BLaER1 treated with 17β-estradiol and CSF1 and Interleukin-3, amounts not matched to agents 10 nM and 100 nM (cell line): ENCODE results near the gene AUTS2.

ENCODE experiments used
- H3K27ac ChIP-seq, 11 experiments: shearing (Covaris generic); formaldehyde crosslinking; 2 replicates each; pipeline ENCODE4 v1.8.1; 2022
- H3K27me3 ChIP-seq, 11 experiments: shearing (Covaris generic); formaldehyde crosslinking; 2 replicates each; pipeline ENCODE4 v1.8.1; 2022
- H3K36me3 ChIP-seq, 11 experiments: shearing (Covaris generic); formaldehyde crosslinking; 2 replicates each; pipeline ENCODE4 v1.8.1; 2022
- H3K4me1 ChIP-seq, 10 experiments: shearing (Covaris generic); formaldehyde crosslinking; 2 replicates each; pipeline ENCODE4 v1.8.1; 2022
- H3K4me2 ChIP-seq, 11 experiments: shearing (Covaris generic); formaldehyde crosslinking; 2 replicates each; pipeline ENCODE4 v1.8.1; 2022
- H3K4me3 ChIP-seq, 10 experiments: shearing (Covaris generic); formaldehyde crosslinking; 2 replicates each; pipeline ENCODE4 v1.8.1; 2022
- H3K9ac ChIP-seq, 11 experiments: shearing (Covaris generic); formaldehyde crosslinking; 2 replicates each; pipeline ENCODE4 v1.8.1; 2022
- H3K9me3 ChIP-seq, 11 experiments: shearing (Covaris generic); formaldehyde crosslinking; replicated peaks in 1 of 11; 2 replicates each; pipeline ENCODE4 v1.8.1; 2022
- H4K20me1 ChIP-seq, 11 experiments: shearing (Covaris generic); formaldehyde crosslinking; 2 replicates each; pipeline ENCODE4 v1.8.1; 2022
- Cebpa-rat ChIP-seq, 11 experiments: shearing (Covaris generic); IDR thresholded peaks; 2 replicates each; pipeline ENCODE4 v1.8.1; 2022

The AUTS2 gene

DNA sequence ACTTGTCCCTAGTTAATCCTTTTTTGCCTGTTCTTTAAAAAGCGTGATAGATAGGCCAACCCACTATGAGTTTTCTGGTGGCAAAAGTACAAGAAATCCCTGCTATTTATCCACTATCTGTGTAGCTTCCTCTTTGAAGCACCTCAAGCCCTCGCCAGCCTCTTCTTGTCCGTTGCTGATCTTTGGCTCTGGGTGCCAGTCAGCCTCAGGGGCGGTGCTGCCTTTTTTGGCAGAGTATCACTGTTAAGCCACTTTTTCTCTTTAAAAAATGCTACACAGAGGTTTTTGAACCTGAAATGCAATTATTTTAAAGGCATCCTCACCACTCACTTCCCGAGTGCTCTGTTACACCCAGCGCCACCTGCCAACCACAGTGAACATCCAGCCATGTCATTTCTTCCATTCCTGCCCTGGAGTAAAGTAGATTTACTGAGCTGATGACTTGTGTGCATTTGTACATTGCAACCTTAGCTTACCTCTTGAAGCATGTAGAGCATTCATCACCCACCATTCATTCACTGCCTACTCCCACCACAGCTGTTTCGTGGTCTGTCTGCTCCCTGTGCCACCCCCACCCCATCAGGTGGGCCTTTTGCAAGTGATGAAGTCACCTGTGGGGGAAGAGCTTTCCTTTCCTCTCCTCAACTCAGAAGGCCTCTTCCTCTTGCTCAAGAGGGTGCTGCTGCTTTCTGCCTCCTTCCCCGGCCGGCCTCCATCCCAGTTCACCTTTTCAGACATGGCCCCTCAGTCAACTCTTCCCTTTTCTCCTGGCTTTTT is 1119.5 kb downstream of the AUTS2 start:
- Histone ChIP-seq H4K20me1 (peaks cover 0 to 100% (median 82%) of the 10 kb centered on the region in 11 experiments; a peak in 19 of 22 replicates), H3K27me3 (no peaks in the 10 kb centered on the region), H3K4me2 (peak overlapping the region; percentile 16 to 72 (median 56); a peak in 18 of 22 replicates), H3K4me3 (no peak overlapping the region), H3K9ac (0 out of 22 replicates have a peak overlapping the region, but pooled peaks of 2 of the 11 experiments have one; percentile 2 to 29), H3K4me1 (peaks cover 41 to 70% (median 58%) of the 10 kb centered on the region in 10 experiments), H3K36me3 (peaks cover 0 to 92% (median 39%) of the 10 kb centered on the region in 11 experiments; a peak in 17 of 22 replicates), H3K9me3 (peaks cover 8 to 20% (median 12%) of the 10 kb centered on the region in 11 experiments; a peak in 19 of 22 replicates), H3K27ac (peak overlapping the region in 6 of 11 experiments; percentile 2 to 33 (median 12); a peak in 7 of 22 replicates)
- no peak for TF ChIP-seq Cebpa-rat (IDR thresholded peaks at IDR 0.05)

DNA sequence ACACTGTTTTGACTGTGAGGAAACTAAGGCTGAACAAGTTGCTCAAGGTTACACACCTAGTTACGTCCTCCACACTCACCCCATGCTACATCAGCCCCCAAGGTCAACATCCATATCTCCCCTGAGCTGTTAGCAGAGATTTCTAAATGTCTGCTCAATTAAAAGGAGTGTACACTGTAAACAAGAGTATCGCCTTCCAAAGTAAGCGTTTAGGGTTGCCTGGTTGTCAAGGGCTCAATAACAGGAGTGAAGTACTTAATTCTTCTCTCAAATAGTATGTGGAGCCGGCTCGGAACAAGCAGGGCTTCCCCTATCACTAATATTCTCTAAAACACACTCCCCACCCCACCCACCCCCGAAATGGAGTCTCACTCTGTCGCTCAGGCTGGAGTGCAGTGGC is 1120.8 kb downstream of the AUTS2 start:
- peak overlapping the region in 1 of 11 experiments; percentile 9; a peak in 1 of 22 replicates for H3K9ac ChIP-seq
- peaks cover 48 to 73% (median 61%) of the 10 kb centered on the region in 10 experiments for H3K4me1 ChIP-seq
- H3K36me3 ChIP-seq = peaks cover 0 to 92% (median 39%) of the 10 kb centered on the region in 11 experiments; a peak in 15 of 22 replicates
- no peak overlapping the region for H3K4me3 ChIP-seq
- peaks cover 0 to 100% (median 90%) of the 10 kb centered on the region in 11 experiments; a peak in 19 of 22 replicates for H4K20me1 ChIP-seq
- peak overlapping the region in 1 of 11 experiments; percentile 24; a peak in 3 of 22 replicates for H3K27ac ChIP-seq
- no peak for TF ChIP-seq Cebpa-rat (IDR thresholded peaks at IDR 0.05)
- peak overlapping the region in 9 of 11 experiments; percentile 8 to 72 (median 43); a peak in 12 of 22 replicates for H3K4me2 ChIP-seq
- H3K9me3 ChIP-seq = peaks cover 0 to 9% (median 6%) of the 10 kb centered on the region in 11 experiments; a peak in 9 of 22 replicates
- H3K27me3 ChIP-seq = no peaks in the 10 kb centered on the region

DNA sequence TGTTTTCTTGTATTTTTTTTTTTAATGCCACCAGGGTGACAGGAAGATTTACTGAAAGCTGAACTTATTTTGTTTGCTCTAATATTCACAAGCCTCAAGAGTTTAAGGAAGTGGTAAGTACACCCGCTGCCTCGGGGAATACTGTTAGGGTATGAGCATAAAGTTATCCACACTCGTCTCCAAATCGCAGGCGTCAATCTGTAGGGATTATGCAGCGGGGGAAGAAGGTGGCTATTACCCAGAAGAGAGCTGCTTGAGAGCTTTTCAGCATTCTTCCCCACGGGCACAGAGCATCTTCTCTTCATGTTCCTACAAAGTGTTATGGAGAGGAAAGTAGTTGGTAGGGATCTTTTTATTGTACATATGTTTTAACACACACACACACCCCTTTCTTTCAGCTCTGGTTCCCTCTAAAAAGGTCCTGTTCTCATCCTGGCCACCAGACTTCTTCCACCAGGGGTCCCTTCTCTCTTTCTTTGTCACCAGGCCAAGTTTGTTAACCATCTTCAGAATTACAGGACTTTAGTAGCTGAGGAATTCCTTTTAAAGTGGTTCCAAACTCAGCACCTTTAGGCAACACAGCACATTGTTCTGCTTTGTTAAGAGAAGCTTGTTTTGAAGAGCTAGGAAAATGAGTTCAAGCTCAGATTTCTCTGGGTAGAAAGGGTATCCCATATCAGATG is 1122.1 kb downstream of the AUTS2 start:
- peak overlapping the region; percentile 17 to 73 (median 51); a peak in 19 of 22 replicates for H3K27ac ChIP-seq
- peaks cover 0 to 92% (median 46%) of the 10 kb centered on the region in 11 experiments; a peak in 14 of 22 replicates for H3K36me3 ChIP-seq
- H3K4me3 ChIP-seq = peak overlapping the region in 1 of 10 experiments; percentile 26; a peak in 3 of 20 replicates
- H3K27me3 ChIP-seq = no peaks in the 10 kb centered on the region
- peak overlapping the region; percentile 5 to 61 (median 50); a peak in 17 of 22 replicates for H3K9ac ChIP-seq
- no peak for TF ChIP-seq Cebpa-rat (IDR thresholded peaks at IDR 0.05)
- H3K4me2 ChIP-seq = peak overlapping the region; percentile 49 to 74 (median 57)
- H3K9me3 ChIP-seq = peaks cover 0 to 3% (median 0%) of the 10 kb centered on the region in 11 experiments; a peak in 1 of 22 replicates
- H4K20me1 ChIP-seq = peaks cover 0 to 100% (median 95%) of the 10 kb centered on the region in 11 experiments; a peak in 19 of 22 replicates
- peaks cover 48 to 80% (median 64%) of the 10 kb centered on the region in 10 experiments for H3K4me1 ChIP-seq

- Histone ChIP-seq H3K9me3 (peaks cover 0 to 3% (median 0%) of the 10 kb centered on the region in 11 experiments; a peak in 1 of 22 replicates), H3K9ac (no peak overlapping the region), H3K4me1 (peaks cover 41 to 79% (median 53%) of the 10 kb centered on the region in 10 experiments), H3K36me3 (peaks cover 0 to 92% (median 46%) of the 10 kb centered on the region in 11 experiments; a peak in 14 of 22 replicates), H4K20me1 (peaks cover 0 to 100% (median 97%) of the 10 kb centered on the region in 11 experiments; a peak in 18 of 22 replicates), H3K27me3 (no peaks in the 10 kb centered on the region), H3K4me3 (no peak overlapping the region), H3K27ac (no peak overlapping the region), H3K4me2 (no peak overlapping the region)
- TF ChIP-seq Cebpa-rat (IDR thresholded peaks at IDR 0.05) = no peak
These were observed 1123.2 kb downstream of the AUTS2 start for GRCh38 chr7:70721500-70721899.

- Histone ChIP-seq H3K27ac (no peak overlapping the region), H3K36me3 (peaks cover 0 to 94% (median 58%) of the 10 kb centered on the region in 11 experiments; a peak in 15 of 22 replicates), H4K20me1 (peaks cover 0 to 100% (median 97%) of the 10 kb centered on the region in 11 experiments; a peak in 15 of 22 replicates), H3K4me1 (peaks cover 27 to 72% (median 43%) of the 10 kb centered on the region in 10 experiments), H3K9me3 (peaks cover 0 to 10% (median 0%) of the 10 kb centered on the region in 11 experiments; a peak in 2 of 22 replicates), H3K27me3 (no peaks in the 10 kb centered on the region), H3K9ac (no peak overlapping the region), H3K4me2 (0 out of 22 replicates have a peak overlapping the region, but pooled peaks of 2 of the 11 experiments have one; percentile 3 to 18), H3K4me3 (no peak overlapping the region)
- no peak for TF ChIP-seq Cebpa-rat (IDR thresholded peaks at IDR 0.05)
These were observed 1125.1 kb downstream of the AUTS2 start for GRCh38 chr7:70723339-70723738.

GRCh38 chr7:70725448-70725847 is 1127.2 kb downstream of the AUTS2 start:
- H3K36me3 ChIP-seq = peaks cover 0 to 96% (median 72%) of the 10 kb centered on the region in 11 experiments; a peak in 17 of 22 replicates
- H3K4me3 ChIP-seq = no peak overlapping the region
- peaks cover 3 to 27% (median 16%) of the 10 kb centered on the region in 11 experiments; a peak in 20 of 22 replicates for H3K9me3 ChIP-seq
- H3K4me1 ChIP-seq = peaks cover 16 to 61% (median 31%) of the 10 kb centered on the region in 10 experiments
- no peaks in the 10 kb centered on the region for H3K27me3 ChIP-seq
- H3K27ac ChIP-seq = no peak overlapping the region; a peak in 1 of 22 replicates
- no peak for TF ChIP-seq Cebpa-rat (IDR thresholded peaks at IDR 0.05)
- peak overlapping the region in 2 of 11 experiments; percentile 1 to 16; a peak in 2 of 22 replicates for H3K4me2 ChIP-seq
- H3K9ac ChIP-seq = no peak overlapping the region
- peaks cover 0 to 100% (median 98%) of the 10 kb centered on the region in 11 experiments; a peak in 15 of 22 replicates for H4K20me1 ChIP-seq

DNA sequence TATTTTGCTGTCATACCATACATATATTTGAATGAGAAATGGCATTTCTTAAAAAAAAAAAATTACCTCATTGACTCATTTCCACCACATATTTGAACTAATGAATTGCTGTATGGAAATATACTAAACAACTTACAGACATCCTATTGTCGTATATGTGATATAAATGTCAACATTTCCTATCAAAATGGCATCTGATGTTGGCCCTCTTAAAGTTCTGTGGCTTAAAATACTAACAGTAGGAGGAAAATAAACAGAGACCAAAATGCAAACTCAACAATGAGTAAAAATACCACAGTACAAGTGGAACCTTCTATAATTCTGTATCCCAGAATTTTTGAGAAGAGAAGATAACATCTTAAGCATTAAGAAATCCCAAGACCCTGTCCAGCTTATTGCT is 1128.0 kb downstream of the AUTS2 start:
- Histone ChIP-seq H3K4me1 (peaks cover 9 to 54% (median 23%) of the 10 kb centered on the region in 10 experiments; a peak in 18 of 20 replicates), H3K27ac (no peak overlapping the region), H3K4me3 (no peak overlapping the region), H3K9ac (no peak overlapping the region), H3K4me2 (no peak overlapping the region), H3K9me3 (peaks cover 8 to 32% (median 20%) of the 10 kb centered on the region in 11 experiments; a peak in 20 of 22 replicates), H3K36me3 (peaks cover 0 to 94% (median 69%) of the 10 kb centered on the region in 11 experiments; a peak in 17 of 22 replicates), H4K20me1 (peaks cover 0 to 100% (median 97%) of the 10 kb centered on the region in 11 experiments; a peak in 15 of 22 replicates), H3K27me3 (no peaks in the 10 kb centered on the region)
- TF ChIP-seq Cebpa-rat (IDR thresholded peaks at IDR 0.05) = no peak

GRCh38 chr7:70726951-70727378 is 1128.7 kb downstream of the AUTS2 start:
- H3K4me2 ChIP-seq = no peak overlapping the region
- H4K20me1 ChIP-seq = peaks cover 0 to 100% (median 95%) of the 10 kb centered on the region in 11 experiments; a peak in 13 of 22 replicates

More at GRCh38 chr7:70726951-70727378, 1128.7 kb downstream of the AUTS2 start:
- no peak for TF ChIP-seq Cebpa-rat (IDR thresholded peaks at IDR 0.05)
- no peak overlapping the region for H3K27ac ChIP-seq
- H3K9me3 ChIP-seq = peaks cover 8 to 32% (median 20%) of the 10 kb centered on the region in 11 experiments; a peak in 20 of 22 replicates
- H3K36me3 ChIP-seq = peaks cover 0 to 91% (median 64%) of the 10 kb centered on the region in 11 experiments; a peak in 17 of 22 replicates
- no peak overlapping the region for H3K9ac ChIP-seq
- no peaks in the 10 kb centered on the region for H3K27me3 ChIP-seq
- H3K4me1 ChIP-seq = peaks cover 6 to 51% (median 22%) of the 10 kb centered on the region in 10 experiments; a peak in 18 of 20 replicates
- no peak overlapping the region for H3K4me3 ChIP-seq
